ENCODE measurements around the gene PRIM1. TPM values are rescaled to one million over a fixed set of nuclear protein-coding genes. Genes with fewer than 3 reads are reported as not detected.

Gene PRIM1
- total and polyA plus RNA-seq, 2 of the 8 experiments (the other 6 are each of a cell fraction or from before 2014, with no cell fraction given) = 52.4 to 61.9 TPM

- TF ChIP-seq, protein P1, sequence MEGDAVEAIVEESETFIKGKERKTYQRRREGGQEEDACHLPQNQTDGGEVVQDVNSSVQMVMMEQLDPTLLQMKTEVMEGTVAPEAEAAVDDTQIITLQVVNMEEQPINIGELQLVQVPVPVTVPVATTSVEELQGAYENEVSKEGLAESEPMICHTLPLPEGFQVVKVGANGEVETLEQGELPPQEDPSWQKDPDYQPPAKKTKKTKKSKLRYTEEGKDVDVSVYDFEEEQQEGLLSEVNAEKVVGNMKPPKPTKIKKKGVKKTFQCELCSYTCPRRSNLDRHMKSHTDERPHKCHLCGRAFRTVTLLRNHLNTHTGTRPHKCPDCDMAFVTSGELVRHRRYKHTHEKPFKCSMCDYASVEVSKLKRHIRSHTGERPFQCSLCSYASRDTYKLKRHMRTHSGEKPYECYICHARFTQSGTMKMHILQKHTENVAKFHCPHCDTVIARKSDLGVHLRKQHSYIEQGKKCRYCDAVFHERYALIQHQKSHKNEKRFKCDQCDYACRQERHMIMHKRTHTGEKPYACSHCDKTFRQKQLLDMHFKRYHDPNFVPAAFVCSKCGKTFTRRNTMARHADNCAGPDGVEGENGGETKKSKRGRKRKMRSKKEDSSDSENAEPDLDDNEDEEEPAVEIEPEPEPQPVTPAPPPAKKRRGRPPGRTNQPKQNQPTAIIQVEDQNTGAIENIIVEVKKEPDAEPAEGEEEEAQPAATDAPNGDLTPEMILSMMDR (IDR thresholded peaks at IDR 0.05; ENCODE audit: control extremely low read depth in 1 of 3, insufficient read depth in 1 of 3, low read depth in 1 of 3, low read length in 3 of 3) = no peak
- TF ChIP-seq ZNF274 (IDR thresholded peaks at IDR 0.05; ENCODE audit: borderline replicate concordance, extremely low read depth, low read length) (no peak), KDM5A (IDR thresholded peaks at IDR 0.05; ENCODE audit: low read length) (no peak), EP300 (IDR thresholded peaks at IDR 0.05; ENCODE audit: borderline replicate concordance in 1 of 2, low read depth in 2 of 2, low read length in 2 of 2) (no peak), SIX5 (IDR thresholded peaks at IDR 0.05; ENCODE audit: low read depth, low read length) (no peak), MAFK (IDR thresholded peaks at IDR 0.05; ENCODE audit: low read depth, low read length) (no peak)
Observed at GRCh38 chr12:56773113-56773512, 21.0 kb upstream of the PRIM1 start (continued).
